GM19035 (cell line): ENCODE data around the gene USP14.

ENCODE experiments used
- ATAC-seq: cut with Tn5 transposase; IDR thresholded peaks from one replicate; pipeline ENCODE4 v1.9.1; 2021; ENCODE audit not compliant: unreplicated experiment

The USP14 gene

DNA sequence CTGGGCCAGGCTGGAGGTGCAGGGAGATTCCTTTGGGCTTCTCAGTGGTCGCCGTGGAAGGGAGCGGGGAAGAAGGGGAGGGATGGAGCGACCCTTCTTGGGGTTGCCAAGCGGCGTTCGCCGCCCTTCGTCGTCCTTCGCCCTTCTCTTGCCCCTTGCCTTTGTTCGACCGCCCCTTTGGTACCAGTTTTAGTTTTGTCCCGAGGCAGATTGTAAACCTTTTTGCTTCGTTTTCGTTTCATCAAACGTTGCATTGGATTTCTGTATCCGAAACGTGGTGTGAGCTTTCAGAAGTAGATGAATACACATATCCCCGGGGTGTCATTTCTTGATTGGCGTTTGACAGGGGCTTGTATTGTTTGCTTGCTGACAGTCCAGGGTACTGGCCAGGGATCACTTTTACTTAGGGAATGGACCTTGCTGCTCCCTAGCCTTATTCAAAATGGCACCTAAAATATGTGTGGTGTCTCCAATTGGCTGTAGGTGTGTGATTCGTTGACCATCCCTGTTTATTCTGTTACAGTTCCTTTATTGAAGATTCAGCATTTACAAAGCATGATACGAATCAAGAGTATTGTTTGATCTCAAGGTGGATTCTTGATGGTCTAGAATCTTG is 788 bp downstream of the USP14 start:
- ATAC-seq: no peak

DNA sequence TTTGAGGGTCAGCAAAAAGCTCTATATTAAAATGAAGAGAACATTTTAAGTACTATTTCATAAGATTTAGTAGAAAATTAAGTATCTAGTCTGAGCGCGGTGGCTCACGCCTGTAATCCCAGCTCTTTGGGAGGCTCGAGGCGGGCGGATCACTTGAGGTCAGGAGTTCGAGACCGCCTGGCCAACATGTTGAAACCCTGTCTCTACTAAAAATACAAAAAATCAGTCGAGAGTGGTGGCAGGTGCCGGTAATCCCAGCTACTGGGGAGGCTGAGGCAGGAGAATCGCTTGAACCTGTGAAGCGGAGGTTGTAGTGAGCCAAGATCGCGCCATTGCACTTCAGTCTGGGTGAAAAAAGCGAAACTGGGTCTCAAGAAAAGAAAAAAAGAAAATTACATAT is 1.6 kb downstream of the USP14 start:
- no peak for ATAC-seq

DNA sequence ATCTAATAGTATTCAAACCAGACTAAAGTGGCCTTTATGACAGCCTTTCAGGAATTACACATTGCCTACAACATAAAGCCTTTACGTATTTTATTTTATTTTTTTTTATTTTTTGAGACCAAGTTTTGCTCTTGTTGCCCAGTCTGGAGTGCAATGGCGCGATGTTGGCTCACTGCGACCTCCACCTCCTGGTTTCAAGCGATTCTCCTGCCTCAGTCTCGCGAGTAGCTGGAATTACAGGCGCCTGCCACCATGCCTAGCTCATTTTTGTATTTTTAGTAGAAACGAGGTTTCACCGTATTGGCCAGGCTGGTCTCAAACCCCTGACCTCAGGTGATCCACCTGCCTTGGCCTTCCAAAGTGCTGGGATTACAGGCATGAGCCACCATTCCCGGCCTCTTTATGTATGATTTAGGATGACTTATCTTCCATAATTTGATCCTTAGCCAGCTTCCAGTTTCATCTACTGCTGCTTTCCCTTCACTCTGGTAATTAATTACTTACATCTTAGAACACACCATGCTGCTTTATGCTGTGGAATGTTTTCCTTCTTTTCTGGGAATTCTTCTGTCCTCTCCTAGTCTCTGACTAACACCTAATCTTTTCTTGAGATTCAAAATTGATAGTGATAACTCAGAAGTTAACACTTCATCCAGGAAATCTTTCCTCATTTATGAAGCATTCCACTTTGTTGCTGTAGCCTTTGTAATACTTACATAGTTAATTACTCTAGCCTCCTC is 2.6 kb downstream of the USP14 start:
- no peak for ATAC-seq

DNA sequence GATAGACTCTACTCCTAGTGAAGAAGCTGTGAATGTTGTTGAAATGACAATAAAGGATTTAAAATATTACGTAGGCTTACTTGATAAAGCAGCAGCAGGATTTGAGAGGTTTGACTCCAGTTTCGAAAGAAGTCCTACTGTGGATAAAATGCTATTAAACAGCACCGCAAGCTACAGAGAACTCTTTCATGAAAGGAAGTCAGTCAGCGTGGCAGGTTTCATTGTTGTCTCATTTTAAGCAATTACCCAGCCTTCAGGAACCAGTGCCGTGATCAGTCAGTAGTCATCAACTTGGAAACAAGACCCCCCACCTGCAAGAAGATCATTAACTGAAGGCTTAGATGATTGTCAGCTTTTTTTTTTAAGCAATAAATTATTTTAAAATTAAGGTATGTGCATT is 14.0 kb downstream of the USP14 start:
- no peak for ATAC-seq

DNA sequence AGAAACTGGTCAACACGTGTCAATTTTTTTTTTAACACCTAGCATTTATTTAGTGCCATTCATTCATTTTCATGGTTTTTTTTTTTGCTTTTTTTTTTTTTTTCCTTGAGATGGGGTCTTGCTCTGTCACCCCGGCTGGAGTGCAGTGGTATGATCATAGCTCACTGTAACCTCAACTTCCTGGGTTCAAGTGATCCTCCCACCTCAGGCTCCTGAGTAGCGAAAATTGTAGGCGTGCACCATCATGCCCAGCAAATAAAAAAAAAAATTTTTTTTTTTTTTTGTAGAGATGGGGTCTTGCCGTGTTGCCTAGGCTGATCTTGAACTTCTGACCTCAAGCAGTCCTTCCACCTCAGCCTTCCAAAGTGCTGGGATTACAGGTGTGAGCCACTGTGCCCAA is 21.1 kb downstream of the USP14 start:
- no peak for ATAC-seq

DNA sequence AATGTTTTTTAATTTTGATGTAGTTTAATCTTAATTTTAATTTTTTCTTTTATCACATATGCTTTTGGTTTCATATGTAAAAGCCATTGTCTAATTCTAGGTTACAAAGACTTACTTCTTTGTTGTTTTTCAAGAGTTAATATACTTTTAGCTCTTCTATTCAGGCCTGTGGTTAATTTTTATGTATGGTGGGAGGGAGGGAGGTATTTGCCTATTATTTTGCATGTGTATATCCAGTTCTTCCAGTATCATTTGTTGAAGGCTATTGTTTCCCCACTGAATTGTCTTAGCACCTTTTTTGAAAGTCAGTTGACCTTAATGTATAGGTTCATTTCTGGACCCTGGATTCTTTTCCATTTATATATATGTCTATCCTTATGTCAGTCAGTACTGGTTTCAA is 23.4 kb downstream of the USP14 start:
- no peak for ATAC-seq

DNA sequence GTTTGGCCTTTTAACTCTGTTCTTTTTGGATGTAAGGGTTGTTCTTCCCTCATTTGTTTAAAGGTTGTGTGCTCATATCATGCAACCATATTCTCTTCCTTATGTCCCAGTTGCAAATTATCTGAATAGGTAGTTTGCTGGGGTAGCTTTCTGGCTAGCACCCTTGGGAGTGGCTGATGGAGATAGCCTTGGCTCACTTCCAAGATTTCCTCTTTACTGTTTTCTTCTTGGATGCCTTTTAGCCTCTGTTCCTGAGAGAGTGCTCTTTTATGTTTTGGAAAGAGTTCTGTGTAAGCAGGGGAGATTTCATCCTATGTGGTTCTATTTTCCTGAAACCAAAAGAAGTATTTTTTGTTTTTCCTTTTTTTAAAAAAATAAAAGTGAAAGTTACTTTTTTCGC is 25.4 kb downstream of the USP14 start:
- no peak for ATAC-seq

DNA sequence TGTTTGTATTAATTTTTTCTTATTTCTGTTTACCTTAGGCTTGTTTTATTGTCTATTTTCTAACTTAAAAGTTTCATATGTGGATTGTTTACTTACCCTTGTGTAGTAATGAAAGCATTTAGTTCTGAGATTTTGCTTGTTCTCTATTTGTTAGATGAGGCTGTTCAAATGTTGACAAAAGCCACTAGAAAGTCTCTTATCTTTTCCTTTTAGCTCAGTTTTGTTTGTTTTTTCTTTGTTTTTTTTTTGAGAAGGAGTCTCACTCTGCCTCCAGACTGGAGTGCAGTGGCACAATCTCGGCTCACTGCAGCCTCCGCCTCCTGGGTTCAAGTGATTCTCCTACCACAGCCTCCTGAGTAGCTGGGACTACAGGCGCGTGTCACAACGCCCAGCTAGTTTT is 30.9 kb downstream of the USP14 start:
- ATAC-seq: no peak

DNA sequence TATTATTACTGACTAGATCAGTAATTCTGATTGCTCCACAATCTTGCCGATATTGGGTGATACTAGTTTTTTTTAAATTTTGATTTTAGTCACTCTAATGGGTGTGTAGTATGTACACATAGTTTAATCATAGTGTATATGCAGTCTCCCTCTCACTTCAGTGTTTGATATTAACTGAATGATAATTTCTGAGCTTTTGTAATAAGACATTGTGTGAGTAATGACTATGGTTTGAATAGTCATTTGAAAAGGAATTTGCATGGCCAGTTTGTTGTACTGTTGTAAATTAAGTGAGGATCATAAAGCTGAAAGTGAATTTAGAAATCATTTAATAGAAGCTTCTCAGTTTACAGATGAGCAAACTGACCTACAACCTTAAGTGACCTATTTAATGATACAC is 33.4 kb downstream of the USP14 start:
- ATAC-seq: no peak

DNA sequence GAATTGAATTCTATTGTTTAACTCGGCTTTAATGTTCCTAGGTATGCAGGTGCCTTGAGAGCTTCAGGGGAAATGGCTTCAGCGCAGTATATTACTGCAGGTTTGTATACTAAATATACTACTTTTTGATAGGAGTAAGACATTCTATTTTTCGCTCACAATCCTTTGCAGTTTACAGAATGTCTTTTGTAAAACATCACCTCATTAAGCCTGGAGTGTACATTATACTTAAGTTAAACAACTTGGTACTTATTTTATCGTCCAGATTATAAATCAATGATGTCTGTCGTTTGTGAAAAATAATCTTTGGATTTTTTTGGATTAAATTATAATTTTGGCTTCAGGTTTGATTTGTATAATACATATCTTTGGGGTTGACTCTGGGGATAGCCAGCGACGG is 34.4 kb downstream of the USP14 start:
- ATAC-seq: no peak

DNA sequence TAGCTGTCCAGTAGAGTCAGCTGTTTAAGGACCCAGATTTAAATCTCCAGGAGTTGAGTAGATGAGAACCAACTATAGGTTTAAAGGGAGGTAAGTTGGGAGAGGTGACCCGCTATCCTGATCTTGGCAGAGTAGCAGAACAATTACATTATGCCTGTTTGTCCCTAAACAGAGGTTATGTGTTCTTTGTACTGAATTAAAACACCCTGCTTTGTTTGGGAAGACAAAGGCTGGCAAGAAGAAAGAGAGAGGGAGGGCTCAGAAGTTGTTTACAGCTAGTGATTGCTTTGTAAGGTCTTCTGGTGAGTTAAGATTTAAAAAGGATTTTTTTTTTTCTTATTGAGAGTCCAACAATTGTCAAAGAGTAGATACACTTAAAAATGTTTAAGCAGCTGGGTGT is 37.3 kb downstream of the USP14 start:
- ATAC-seq: no peak

DNA sequence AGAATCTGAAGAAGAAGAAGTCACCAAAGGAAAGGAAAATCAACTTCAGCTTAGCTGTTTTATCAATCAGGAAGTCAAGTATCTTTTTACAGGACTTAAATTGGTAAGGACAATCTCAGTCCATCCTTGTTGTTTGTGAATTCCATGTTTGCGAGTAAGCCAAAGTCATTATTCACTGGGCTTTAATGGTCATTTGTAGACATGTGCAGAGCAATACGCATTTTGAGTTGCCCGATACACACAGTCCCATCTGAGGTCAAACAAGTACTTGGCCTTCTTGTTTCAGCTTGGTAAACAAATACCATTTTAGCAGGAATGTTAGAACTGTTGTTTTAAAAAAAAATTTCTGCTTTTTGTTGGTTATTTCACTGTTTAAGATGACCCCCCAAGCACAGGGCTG is 40.9 kb downstream of the USP14 start:
- no peak for ATAC-seq

DNA sequence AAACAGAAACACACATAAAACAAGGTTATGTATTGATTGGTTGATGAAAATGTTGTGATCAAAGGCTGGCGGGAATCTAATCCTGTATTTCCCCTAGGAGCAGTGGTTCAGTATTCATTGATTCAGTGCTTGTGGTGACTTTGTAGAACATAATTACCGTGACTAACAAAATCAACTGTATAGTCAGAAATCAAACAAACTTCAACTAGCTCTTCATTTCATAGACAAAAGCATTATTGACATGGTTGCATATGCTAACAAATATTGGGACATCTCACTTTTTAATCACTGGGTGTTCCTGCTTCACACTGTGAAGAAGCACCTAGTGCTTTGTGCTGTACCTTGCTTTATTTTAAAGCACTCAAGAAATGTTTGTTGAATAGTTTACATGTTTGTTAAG is 41.4 kb downstream of the USP14 start:
- ATAC-seq: no peak

DNA sequence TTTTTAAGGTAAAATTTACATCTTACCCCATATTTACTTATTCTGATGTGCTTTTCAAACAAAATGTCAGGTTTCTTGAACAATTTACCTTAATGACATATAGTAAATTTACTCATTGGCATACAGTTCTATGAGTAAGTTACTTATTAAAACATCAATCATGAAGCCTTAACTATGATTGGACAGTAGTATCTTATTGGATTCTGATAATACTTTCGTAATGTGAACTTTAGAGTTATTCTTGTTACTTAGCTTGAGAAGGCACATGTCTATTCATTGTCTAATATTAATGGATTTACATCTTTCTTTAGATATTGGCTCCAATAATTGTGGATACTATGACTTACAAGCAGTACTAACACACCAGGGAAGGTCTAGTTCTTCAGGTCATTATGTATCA is 51.7 kb downstream of the USP14 start:
- no peak for ATAC-seq

DNA sequence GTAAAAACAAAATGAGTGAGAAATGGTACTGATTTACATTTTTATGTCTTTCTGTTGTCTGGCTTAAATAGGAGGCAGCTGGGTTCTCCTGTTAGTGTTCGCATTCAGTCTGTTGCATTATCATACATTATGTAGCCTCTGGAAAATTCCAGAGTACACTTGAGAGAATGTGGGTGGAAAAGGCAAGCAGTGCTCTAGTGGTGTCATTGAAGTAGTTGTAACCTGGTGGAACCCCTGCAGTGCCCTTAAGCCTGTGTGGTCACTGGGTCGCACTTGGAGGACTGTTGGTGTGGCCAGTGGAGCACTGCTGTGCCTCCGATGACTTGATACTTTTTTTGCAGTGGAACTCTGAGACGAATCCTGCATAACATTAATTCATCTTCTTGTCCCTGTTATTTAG is 52.4 kb downstream of the USP14 start:
- no peak for ATAC-seq

DNA sequence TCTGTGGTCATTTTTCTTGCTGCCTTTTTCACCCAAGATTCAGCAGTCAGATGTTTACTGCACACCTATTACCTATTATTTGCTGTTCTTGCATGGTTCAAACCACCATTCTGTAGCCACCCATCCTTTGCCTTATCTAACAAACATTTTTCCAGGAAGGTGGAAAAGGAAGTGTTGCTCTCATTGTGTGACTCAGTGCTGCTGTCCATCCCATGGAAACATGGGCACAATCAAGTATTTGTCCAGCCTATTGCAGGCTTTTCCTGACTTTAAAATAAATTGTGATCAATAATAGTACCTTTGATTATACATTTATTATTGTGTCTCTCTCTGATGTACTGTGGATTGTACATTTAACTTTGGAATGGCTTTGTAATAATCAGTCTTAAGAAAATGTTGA is 53.2 kb downstream of the USP14 start:
- ATAC-seq: no peak

DNA sequence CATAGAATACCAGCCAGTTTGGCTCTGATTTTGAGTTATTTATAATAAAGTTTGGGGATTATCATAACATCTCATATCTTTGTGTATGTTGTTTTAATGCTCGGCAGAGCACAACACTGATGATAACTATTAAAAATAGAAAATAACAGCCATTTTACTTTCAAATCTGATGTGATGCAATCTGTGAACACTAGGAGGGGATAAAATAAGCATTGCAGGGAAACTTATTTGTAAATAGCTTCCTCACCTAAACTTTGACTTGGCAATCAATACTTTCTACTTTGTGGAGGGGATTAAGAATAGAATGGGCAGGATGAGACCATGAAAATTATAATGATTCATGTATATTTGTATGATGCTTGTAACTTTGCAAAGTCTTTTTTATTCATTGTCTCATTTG is 54.4 kb downstream of the USP14 start:
- no peak for ATAC-seq

DNA sequence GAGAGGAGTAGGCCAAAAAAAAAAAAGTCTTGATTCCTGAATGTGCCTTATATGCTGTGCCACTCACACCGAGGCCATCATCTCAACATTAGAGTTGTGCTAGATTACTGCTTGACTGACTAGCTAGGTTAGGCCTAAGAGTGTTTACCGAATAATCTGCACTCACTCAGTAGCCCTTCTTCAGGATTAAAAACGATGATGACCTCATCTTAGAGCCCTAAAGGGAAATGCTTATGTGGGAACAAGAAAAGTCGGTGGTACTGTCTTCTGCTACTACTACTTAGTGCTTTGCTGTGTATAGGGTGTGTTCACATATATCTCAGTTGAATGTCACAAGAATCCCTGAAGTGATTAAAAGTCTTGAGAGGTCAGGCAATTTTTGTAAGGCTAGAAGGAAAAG is 55.1 kb downstream of the USP14 start:
- ATAC-seq: no peak

DNA sequence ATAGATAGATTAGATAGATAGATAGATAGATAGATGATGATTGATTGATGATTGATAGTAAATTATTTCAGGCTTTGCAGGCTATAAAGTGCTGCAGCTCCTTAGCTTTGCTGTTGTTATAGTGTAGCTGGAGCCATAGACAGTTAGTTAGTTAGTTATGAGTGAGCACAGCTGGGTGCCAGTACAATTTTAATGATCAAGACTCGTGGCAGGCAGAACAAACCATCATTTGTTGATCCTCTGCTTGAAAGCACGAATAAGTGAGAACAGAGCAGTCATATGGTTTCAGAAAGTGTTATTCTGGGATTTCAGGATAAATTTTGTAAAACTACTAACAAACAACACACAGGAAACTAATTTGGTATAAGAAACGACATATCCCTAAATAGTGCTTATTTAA is 55.6 kb downstream of the USP14 start:
- no peak for ATAC-seq

DNA sequence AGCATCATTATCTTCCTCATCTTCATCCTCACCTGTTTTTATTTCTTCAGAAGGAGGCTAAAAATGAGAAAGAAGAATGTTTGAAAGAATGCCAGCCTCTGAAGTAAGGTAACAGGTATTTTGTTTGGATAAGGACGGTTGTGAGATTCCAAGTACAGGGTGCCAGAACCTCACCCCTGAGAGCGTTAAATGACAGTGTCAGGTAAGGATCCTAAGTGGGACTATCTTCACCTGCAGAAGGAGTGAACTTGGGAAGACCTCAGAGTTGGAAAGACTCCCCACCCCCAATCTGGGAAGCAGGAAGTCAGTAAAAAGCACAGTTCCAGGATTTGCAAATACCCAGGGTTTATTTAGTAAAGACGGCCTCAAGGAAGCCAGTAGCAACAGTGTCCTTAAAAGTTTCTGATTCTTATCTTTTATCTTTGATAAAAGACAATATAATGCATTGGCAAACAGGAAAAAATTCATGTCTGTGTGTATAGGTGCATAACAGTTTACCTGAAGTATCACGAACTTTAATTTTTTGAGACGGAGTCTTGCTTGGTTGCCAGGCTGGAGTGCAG is 57.2 kb downstream of the USP14 start:
- ATAC-seq: no peak

DNA sequence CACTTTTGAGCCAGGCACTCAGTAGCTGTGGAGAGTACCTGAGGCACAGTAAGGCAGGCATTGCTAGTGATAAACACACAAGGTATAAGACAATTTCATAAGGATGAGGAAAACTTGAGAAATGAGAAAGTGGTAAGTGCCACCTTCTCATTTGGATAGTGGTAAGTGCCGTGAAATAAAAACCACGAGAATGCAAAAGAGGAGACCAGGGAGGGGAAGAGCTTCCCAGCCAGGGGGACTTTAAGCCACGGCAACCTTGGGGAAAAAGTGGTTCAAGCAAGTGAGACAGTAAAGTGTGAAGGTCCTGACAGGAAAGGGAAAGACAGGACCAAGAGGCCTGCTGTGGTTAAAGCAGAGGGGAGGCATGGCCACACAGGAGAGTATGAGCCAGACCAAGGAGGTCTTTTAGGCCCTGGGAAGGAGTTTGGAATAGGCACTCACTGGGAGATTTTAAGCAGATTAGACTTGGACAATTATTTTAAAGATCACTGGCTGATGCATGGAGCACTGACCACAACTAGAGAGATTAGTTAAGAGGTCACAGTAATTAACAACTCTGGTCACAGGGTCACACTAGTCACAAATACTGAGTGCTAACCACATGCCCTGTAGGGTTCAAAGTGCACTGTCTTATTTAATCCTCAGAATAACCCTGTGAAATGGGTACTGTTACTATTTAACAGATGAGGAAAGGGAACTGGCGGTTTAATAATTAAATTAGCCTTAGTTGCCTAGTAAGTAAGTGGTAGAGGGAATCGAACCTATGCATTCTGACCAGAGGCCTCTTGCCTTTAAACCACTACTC is 59.4 kb downstream of the USP14 start:
- no peak for ATAC-seq

DNA sequence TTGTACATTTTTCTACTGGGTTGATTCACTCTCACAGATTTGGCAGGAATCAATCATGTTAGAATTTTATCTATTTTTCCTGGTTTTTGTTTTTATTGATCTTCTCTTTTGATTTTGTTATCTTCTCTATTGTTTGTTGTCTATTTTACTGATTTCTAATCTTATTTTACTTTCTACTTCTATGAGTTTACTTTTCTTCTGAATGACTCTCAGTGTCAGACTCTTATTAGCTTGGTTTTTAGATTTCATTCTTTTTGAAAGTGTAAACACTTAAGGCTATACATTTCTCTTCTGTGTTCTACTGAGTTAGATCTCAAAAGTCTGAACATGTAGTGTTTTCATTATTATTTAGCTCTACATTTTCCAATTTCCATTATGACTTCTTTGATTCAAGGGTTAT is 62.4 kb downstream of the USP14 start:
- ATAC-seq: no peak
